22Rv1 (cell line): ENCODE results near the gene ZMYND10.

Source experiments
- H3K27ac ChIP-seq: fragments of 450-650 bp; 2 replicates; pipeline ENCODE4 v1.5.1; 2017
- CTCF ChIP-seq: fragments of 450-650 bp; IDR thresholded peaks from 2 replicates; pipeline ENCODE4 v1.5.1; 2017; ENCODE audit warnings: mild to moderate bottlenecking
- ZFX ChIP-seq: fragments of 450-650 bp; IDR thresholded peaks from 2 replicates; pipeline ENCODE4 v1.6.1; 2017; ENCODE audit warnings: antibody characterized with exemption, borderline replicate concordance

ZMYND10 gene

GRCh38 chr3:50388016-50388719 is 42.6 kb upstream of the ZMYND10 start:
- no peak overlapping the region for H3K27ac ChIP-seq
- TF ChIP-seq CTCF = peak; percentile 37
- no peak for TF ChIP-seq ZFX

DNA sequence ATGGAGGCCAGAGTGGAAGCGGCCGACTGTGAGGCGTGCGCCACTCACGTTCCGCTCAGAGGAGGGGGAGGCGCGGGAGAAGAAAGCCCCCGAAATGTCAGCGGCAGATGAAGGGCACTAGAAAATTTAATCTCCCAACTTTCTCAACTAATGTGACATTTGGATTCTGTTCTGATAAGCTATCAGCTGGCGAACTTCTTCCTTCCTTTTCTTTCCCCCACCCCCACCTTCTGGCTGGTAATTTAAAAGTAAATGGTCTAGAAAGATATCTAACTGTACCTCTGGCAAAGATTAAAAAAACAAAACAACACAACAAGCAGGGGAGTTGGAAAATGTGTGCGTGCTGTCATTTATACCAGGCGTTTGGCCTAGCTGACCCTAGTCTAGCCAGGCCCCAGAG is 40.2 kb upstream of the ZMYND10 start:
- TF ChIP-seq ZFX (no peak), CTCF (no peak)
- H3K27ac ChIP-seq = no peak overlapping the region

- H3K27ac ChIP-seq = no peak overlapping the region
- no peak for TF ChIP-seq CTCF
- TF ChIP-seq ZFX = no peak
Measured at GRCh38 chr3:50383750-50384149, 38.2 kb upstream of the ZMYND10 start.

DNA sequence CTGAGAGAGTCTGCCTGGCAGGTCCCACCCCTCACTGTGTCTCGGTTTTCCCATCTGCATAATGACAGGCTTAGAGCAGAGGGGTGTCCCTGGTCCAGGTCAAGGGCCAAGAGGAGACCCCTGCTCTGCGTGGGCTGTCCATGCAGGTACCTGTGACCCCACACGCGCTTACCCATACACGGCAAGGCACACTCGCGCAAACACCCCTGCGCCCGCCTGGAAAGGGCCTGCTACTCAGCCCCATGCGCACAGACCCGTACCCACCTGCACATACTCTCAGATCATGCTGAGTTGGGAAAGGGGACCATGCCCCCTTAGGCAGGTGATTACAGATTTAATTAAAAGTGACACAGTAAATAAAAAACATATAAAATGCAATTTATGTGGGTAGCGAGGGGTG is 37.2 kb upstream of the ZMYND10 start:
- no peak overlapping the region for H3K27ac ChIP-seq
- TF ChIP-seq CTCF (no peak), ZFX (no peak)

DNA sequence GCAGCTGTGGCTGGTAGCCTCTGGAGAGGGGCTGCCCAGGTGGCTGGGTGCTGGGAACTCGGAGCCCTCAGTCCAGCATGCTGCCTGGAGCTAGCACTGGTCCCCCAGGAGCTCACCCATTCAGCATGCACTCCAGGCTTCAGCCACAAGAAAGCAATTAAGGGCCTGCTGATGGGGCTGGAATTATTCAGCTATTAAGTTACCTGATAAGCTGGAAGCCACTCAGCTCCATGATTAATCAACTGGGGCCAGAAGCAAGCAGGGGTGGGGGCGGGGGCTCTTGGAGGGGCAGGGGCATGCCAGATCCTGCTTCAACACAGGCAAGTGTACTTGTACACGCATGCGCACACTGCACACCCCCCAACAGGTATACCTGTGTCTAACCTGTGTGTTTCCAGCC is 35.9 kb upstream of the ZMYND10 start:
- no peak overlapping the region for H3K27ac ChIP-seq

DNA sequence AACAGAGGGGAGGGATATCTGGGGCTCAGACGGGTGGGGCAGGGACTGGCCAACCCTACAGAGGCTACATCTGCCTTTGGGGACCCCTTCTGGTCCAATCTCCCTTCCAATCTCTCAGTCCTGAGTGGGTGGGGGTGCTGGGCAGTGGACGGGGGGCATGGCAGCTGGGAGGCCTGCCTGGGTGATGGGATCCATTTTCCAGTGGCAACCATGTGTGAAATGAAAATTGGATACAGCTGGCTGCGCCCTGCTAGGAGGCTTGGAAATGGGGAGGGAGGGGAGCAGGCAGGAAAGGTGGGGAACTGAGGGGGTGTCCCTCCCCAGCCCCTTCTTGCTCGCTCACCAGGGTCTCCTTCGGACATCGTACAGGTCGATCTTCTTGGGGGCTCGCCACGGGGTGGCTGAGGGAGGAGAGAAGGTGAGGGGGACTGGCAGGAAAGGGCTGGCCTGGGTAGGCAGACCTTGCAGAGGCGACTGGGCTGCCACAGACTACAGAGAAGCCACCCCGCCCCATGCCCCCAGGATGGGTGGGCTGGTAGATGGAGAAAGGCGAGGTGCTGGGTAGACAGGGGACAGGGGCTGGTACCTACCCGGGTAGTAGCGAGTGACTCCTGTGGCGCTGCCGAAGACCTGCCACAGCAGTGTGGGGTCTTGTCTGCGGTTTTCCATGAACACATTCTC is 35.0 kb upstream of the ZMYND10 start:
- H3K27ac ChIP-seq = no peak overlapping the region
- no peak for TF ChIP-seq ZFX
- no peak for TF ChIP-seq CTCF

More for the DNA sequence above, 35.9 kb upstream of the ZMYND10 start:
- TF ChIP-seq ZFX (no peak), CTCF (no peak)

DNA sequence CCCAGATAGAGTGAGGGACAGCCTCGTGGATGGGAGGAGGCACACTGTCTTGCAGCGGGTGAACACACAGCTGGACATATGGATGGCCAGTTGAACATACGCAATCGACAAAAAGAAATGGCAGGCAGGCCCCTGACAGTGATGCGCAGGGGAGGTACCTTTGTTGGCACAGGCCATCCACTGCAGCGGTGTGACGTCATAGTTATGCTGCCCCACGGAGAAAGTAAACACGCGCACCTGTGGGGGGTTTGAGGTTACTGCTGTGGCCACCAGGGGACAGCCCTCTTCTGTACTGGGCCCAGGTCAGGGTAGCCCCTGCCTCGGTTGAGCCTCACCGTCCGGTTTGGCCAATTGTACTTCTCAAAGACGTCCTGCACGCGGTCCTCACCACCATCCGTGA is 33.2 kb upstream of the ZMYND10 start:
- TF ChIP-seq CTCF (no peak), ZFX (no peak)
- H3K27ac ChIP-seq = no peak overlapping the region
